A549 (cell line): Measurements from ENCODE around the gene NOL9. TPM values are rescaled to one million over a fixed set of nuclear protein-coding genes. Genes with fewer than 3 reads are reported as not detected.
A peak's percentile ranks its signal among the peaks of the same experiment; 100 is the strongest.

Source experiments
- ATAC-seq, 2 experiments: fragments of 200-7000 bp in 1 of 2; fragments of >200 bp in 1 of 2; cut with Nextera tagmentation in 1 of 2; cut with Tn5 transposase in 1 of 2; 3 replicates each; pipeline versions ENCODE4 v1.8.0 to v1.9.1; 2018 to 2020; ENCODE audit warnings: mild to moderate bottlenecking in 1 of 2, moderate library complexity in 1 of 2
- CTCF ChIA-PET: fragments of 300-600 bp; sonication (Branson Sonifier 250); formaldehyde crosslinking; extraction: SDS; loops from one replicate; lab custom pipeline; 2021; ENCODE audit warnings: antibody characterized with exemption, inconsistent platforms; lab: Yijun Ruan, JAX
- POLR2A ChIA-PET: fragments of 350-600 bp; formaldehyde crosslinking; extraction: SDS; loops from one replicate; lab custom pipeline; 2021; ENCODE audit warnings: antibody characterized with exemption, inconsistent platforms; lab: Yijun Ruan, JAX
- DNase-seq, 2 experiments: peaks; one replicate each; pipeline versions ENCODE4 v3.0.0 to v3.0.0-alpha.2; 2011 to 2016; ENCODE audit warnings: low read depth in 1 of 2, low spot score in 1 of 2
- FAIRE-seq: peaks from 2 replicates; lab custom pipeline; 2011; peaks lifted over from hg19 to GRCh38; lab: Jason Lieb, UNC
- H3K27ac ChIP-seq, 2 experiments: fragments of >200 bp; sonication (Bioruptor Twin); formaldehyde crosslinking; 3 replicates each; pipeline ENCODE4 v1.5.1; 2016 to 2017
- H3K4me1 ChIP-seq: fragments of >200 bp; sonication (Bioruptor Twin); formaldehyde crosslinking; 3 replicates; pipeline ENCODE4 v1.6.1; 2016
- H3K4me2 ChIP-seq: fragments of >200 bp; sonication (Bioruptor Twin); formaldehyde crosslinking; 3 replicates; pipeline ENCODE4 v1.6.1; 2016
- H3K4me3 ChIP-seq: fragments of >200 bp; sonication (Bioruptor Twin); formaldehyde crosslinking; 3 replicates; pipeline ENCODE4 v1.5.1; 2016
- H3K9me3 ChIP-seq: fragments of >200 bp; sonication (Bioruptor Twin); formaldehyde crosslinking; 3 replicates; pipeline ENCODE4 v1.6.1; 2016
- CBX2 ChIP-seq: fragments of 200-600 bp; sonication (generic); IDR thresholded peaks from 2 replicates; pipeline ENCODE4 v1.6.1; 2016; ENCODE audit warnings: low read depth, mild to moderate bottlenecking, borderline replicate concordance
- EHF ChIP-seq: fragments of 250-450 bp; sonication (Bioruptor Pico); IDR thresholded peaks from 2 replicates; pipeline ENCODE4 v1.5.0; 2020; ENCODE audit warnings: mild to moderate bottlenecking
- HOXA7 ChIP-seq: fragments of 250-450 bp; sonication (Bioruptor Pico); IDR thresholded peaks from 2 replicates; pipeline ENCODE4 v1.5.0; 2020; ENCODE audit warnings: mild to moderate bottlenecking, moderate library complexity
- MAFK ChIP-seq: fragments of 450-650 bp; IDR thresholded peaks from 2 replicates; pipeline ENCODE4 v1.6.1; 2014; ENCODE audit not compliant: partially characterized antibody
- RAD21 ChIP-seq, 2 experiments: fragments of >200 bp in 1 of 2; sonication (Bioruptor Twin) in 1 of 2; formaldehyde crosslinking in 1 of 2; IDR thresholded peaks in 1 of 2; conservative IDR thresholded peaks in 1 of 2; 2 replicates in 1 of 2; 3 replicates in 1 of 2; pipeline ENCODE4 v1.6.1; 2012 to 2018; ENCODE audit warnings: inconsistent platforms in 1 of 2
- RCOR1 ChIP-seq: fragments of 150-350 bp; IDR thresholded peaks from 2 replicates; pipeline ENCODE4 v1.6.1; 2014; ENCODE audit warnings: antibody characterized with exemption, low read length, low read depth
- RNF2 ChIP-seq: fragments of 200-600 bp; sonication (generic); IDR thresholded peaks from 2 replicates; pipeline ENCODE4 v1.6.1; 2016; ENCODE audit warnings: low read depth, mild to moderate bottlenecking, antibody characterized with exemption, moderate library complexity, borderline replicate concordance
- TFCP2L1 ChIP-seq: fragments of 250-450 bp; sonication (Bioruptor Pico); IDR thresholded peaks from 2 replicates; pipeline ENCODE4 v1.5.0; 2021; ENCODE audit warnings: mild to moderate bottlenecking
- ZNF302 ChIP-seq: fragments of 250-450 bp; sonication (Bioruptor Pico); IDR thresholded peaks from 2 replicates; pipeline ENCODE4 v1.9.0; 2021; ENCODE audit warnings: inconsistent platforms, mild to moderate bottlenecking, moderate library complexity
- ZSCAN20 ChIP-seq: fragments of 250-450 bp; sonication (Bioruptor Pico); IDR thresholded peaks from 2 replicates; pipeline ENCODE4 v1.8.0; 2022; ENCODE audit warnings: mild to moderate bottlenecking, moderate library complexity
- WGBS: methylation state at CpG from one replicate; pipeline ENCODE4 v1.1.6; 2017; ENCODE audit errors: missing lambda C conversion rate; 5-methylcytosine and 5-hydroxymethylcytosine counted together
- polyA plus RNA-seq, 4 experiments: library from polyadenylated mRNA; depleted of rRNA in 3 of 4; stranded (reverse); fragments of >200 nt; fragmentation: RNase III in 1 of 4; extraction: RNeasy Plus Mini Kit Qiagen cat#74134 plus additional on column Dnase treatment in 1 of 4; gene quantifications; 2 replicates in 3 of 4; 3 replicates in 1 of 4; pipeline ENCODE4 v1.2.3, GENCODE V29; 2011 to 2017
- TF ChIP-seq, protein P1 (sequence below): fragments of >200 bp; sonication (Bioruptor Twin); formaldehyde crosslinking; IDR thresholded peaks from 3 replicates; pipeline ENCODE4 v1.5.1; 2016
- TF ChIP-seq, protein P2 (sequence below): fragments of 250-450 bp; sonication (Bioruptor Pico); IDR thresholded peaks from 2 replicates; pipeline ENCODE4 v1.5.0; 2021; ENCODE audit warnings: mild to moderate bottlenecking, moderate library complexity, borderline replicate concordance
- TF ChIP-seq, protein P3 (sequence below): fragments of 250-450 bp; sonication (Bioruptor Pico); IDR thresholded peaks from 2 replicates; pipeline ENCODE4 v1.5.0; 2020; ENCODE audit warnings: low read depth, mild to moderate bottlenecking, moderate library complexity
- TF ChIP-seq, protein P4 (sequence below): fragments of 450-650 bp; IDR thresholded peaks from 2 replicates; pipeline ENCODE4 v1.6.1; 2014; ENCODE audit warnings: antibody characterized with exemption
- TF ChIP-seq, protein P5 (sequence below): IDR thresholded peaks from 2 replicates; pipeline ENCODE4 v1.6.1; 2012
- TF ChIP-seq, protein P6 (sequence below): IDR thresholded peaks from 2 replicates; pipeline ENCODE4 v1.6.1; 2012; ENCODE audit warnings: low read depth, borderline replicate concordance

NOL9 gene
- polyA plus RNA-seq, 2 of the 4 experiments (the other 2 are of a cell fraction), result 4.4 to 19.3 TPM

DNA sequence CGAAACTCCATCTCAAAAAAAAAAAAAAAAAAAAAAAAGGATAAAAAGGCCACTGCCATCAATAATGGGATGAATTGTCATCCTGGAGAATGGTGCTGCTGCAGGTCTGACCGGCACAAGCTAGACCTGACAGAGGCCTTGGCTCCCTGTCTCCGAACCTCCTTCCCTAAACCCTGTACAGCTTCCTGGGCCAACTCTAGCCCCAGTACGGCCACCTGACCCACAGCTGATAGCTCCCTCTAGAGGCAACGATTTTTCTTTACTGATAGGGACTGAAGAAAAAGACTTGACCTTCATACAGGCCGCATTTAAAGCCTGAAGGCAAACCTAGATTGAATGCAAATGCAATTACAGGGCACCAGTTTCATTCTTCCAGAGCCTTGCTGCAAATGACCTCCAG, 30.7 kb downstream of the NOL9 start:
- no peaks in the 10 kb centered on the region for H3K9me3 ChIP-seq
- ChIA-PET POLR2A (no interaction called here), CTCF (interaction anchor here (0.7 to 4.0 kb wide), 12 partner anchors 10 to 47 kb away, joined by 3 to 20 read pairs (median 4); partner anchors contain the start of genes NOL9 and TAS1R1)
- TF ChIP-seq RCOR1 (no peak), MAFK (no peak), RAD21 (conservative IDR thresholded peaks at IDR 0.05 in 1 of 2, IDR thresholded peaks at IDR 0.05 in 1 of 2) (peak; percentile 14 to 42; a peak in 2 of 5 replicates)
- TF ChIP-seq, protein P1, sequence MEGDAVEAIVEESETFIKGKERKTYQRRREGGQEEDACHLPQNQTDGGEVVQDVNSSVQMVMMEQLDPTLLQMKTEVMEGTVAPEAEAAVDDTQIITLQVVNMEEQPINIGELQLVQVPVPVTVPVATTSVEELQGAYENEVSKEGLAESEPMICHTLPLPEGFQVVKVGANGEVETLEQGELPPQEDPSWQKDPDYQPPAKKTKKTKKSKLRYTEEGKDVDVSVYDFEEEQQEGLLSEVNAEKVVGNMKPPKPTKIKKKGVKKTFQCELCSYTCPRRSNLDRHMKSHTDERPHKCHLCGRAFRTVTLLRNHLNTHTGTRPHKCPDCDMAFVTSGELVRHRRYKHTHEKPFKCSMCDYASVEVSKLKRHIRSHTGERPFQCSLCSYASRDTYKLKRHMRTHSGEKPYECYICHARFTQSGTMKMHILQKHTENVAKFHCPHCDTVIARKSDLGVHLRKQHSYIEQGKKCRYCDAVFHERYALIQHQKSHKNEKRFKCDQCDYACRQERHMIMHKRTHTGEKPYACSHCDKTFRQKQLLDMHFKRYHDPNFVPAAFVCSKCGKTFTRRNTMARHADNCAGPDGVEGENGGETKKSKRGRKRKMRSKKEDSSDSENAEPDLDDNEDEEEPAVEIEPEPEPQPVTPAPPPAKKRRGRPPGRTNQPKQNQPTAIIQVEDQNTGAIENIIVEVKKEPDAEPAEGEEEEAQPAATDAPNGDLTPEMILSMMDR, result peak; percentile 43; the same call in 2 of the 3 replicates
- peak; percentile 48 to 64 for DNase-seq
- 51% methylated on average over 5 of the region's 6 CpGs for WGBS
- H3K4me3 ChIP-seq, result no peak overlapping the region
- FAIRE-seq, result no peak
- no peak overlapping the region for H3K27ac ChIP-seq
- no peaks in the 10 kb centered on the region for H3K4me1 ChIP-seq
- ATAC-seq, result peak; percentile 86
- H3K4me2 ChIP-seq, result no peak overlapping the region

DNA sequence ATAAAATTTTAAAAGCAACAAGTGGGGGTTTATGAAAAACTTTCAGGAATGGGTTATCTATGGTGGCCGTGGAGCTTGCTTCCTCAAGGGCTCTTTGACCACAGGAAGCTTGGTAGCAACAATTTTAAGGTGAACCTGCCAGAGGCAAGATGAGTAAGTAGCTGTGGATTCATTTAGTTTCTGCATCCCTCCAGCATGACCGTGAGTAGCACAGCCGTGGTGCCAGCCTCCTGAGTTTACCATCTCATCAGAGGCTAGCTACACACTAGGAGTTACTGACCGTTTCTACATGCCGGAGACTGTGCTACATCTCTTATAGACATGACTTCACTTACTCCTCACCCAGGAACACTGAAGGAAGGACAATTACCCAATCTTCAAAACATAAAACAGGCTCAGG, 32.8 kb downstream of the NOL9 start:
- CTCF ChIA-PET, result interaction anchor here (1.0 to 4.0 kb wide), 5 partner anchors 14 to 36 kb away, joined by 3 to 20 read pairs (median 3); partner anchors contain the start of genes NOL9 and TAS1R1
- H3K9me3 ChIP-seq, result no peaks in the 10 kb centered on the region
- no peak for DNase-seq

More for the DNA sequence above, 32.8 kb downstream of the NOL9 start:
- H3K4me2 ChIP-seq, result no peak overlapping the region
- POLR2A ChIA-PET, result no interaction called here
- H3K27ac ChIP-seq, result no peak overlapping the region
- no peaks in the 10 kb centered on the region for H3K4me1 ChIP-seq
- no peak for ATAC-seq
- WGBS, result 61% methylated on average over 5 of the region's 5 CpGs
- no peak for FAIRE-seq
- TF ChIP-seq CBX2 (no peak), RAD21 (conservative IDR thresholded peaks at IDR 0.05 in 1 of 2, IDR thresholded peaks at IDR 0.05 in 1 of 2) (no peak), ZNF302 (CRISPR knock-in tag) (no peak), HOXA7 (CRISPR knock-in tag) (no peak), ZSCAN20 (CRISPR knock-in tag) (no peak), EHF (CRISPR knock-in tag) (no peak), TFCP2L1 (CRISPR knock-in tag) (no peak), RCOR1 (no peak), RNF2 (no peak), MAFK (no peak)
- TF ChIP-seq, protein P2, sequence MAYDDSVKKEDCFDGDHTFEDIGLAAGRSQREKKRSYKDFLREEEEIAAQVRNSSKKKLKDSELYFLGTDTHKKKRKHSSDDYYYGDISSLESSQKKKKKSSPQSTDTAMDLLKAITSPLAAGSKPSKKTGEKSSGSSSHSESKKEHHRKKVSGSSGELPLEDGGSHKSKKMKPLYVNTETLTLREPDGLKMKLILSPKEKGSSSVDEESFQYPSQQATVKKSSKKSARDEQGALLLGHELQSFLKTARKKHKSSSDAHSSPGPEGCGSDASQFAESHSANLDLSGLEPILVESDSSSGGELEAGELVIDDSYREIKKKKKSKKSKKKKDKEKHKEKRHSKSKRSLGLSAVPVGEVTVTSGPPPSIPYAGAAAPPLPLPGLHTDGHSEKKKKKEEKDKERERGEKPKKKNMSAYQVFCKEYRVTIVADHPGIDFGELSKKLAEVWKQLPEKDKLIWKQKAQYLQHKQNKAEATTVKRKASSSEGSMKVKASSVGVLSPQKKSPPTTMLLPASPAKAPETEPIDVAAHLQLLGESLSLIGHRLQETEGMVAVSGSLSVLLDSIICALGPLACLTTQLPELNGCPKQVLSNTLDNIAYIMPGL (CRISPR knock-in tag), result no peak
- TF ChIP-seq, protein P3, sequence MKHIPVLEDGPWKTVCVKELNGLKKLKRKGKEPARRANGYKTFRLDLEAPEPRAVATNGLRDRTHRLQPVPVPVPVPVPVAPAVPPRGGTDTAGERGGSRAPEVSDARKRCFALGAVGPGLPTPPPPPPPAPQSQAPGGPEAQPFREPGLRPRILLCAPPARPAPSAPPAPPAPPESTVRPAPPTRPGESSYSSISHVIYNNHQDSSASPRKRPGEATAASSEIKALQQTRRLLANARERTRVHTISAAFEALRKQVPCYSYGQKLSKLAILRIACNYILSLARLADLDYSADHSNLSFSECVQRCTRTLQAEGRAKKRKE, result no peak
- TF ChIP-seq, protein P4, sequence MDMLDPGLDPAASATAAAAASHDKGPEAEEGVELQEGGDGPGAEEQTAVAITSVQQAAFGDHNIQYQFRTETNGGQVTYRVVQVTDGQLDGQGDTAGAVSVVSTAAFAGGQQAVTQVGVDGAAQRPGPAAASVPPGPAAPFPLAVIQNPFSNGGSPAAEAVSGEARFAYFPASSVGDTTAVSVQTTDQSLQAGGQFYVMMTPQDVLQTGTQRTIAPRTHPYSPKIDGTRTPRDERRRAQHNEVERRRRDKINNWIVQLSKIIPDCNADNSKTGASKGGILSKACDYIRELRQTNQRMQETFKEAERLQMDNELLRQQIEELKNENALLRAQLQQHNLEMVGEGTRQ, result no peak
- TF ChIP-seq, protein P5, sequence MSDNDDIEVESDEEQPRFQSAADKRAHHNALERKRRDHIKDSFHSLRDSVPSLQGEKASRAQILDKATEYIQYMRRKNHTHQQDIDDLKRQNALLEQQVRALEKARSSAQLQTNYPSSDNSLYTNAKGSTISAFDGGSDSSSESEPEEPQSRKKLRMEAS, result no peak
- TF ChIP-seq, protein P6, sequence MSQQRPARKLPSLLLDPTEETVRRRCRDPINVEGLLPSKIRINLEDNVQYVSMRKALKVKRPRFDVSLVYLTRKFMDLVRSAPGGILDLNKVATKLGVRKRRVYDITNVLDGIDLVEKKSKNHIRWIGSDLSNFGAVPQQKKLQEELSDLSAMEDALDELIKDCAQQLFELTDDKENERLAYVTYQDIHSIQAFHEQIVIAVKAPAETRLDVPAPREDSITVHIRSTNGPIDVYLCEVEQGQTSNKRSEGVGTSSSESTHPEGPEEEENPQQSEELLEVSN, result no peak
- TF ChIP-seq, all 56 proteins: peak for 0
- no peak overlapping the region for H3K4me3 ChIP-seq
